HG02678 (cell line): ENCODE data around the gene SPO11.
A peak's percentile ranks its signal among the peaks of the same experiment; 100 is the strongest.

Experiments
- ATAC-seq: cut with Tn5 transposase; IDR thresholded peaks from one replicate; pipeline ENCODE4 v1.9.1; 2021; ENCODE audit warnings: mild to moderate bottlenecking, moderate library complexity; ENCODE audit not compliant: unreplicated experiment

The SPO11 gene

DNA sequence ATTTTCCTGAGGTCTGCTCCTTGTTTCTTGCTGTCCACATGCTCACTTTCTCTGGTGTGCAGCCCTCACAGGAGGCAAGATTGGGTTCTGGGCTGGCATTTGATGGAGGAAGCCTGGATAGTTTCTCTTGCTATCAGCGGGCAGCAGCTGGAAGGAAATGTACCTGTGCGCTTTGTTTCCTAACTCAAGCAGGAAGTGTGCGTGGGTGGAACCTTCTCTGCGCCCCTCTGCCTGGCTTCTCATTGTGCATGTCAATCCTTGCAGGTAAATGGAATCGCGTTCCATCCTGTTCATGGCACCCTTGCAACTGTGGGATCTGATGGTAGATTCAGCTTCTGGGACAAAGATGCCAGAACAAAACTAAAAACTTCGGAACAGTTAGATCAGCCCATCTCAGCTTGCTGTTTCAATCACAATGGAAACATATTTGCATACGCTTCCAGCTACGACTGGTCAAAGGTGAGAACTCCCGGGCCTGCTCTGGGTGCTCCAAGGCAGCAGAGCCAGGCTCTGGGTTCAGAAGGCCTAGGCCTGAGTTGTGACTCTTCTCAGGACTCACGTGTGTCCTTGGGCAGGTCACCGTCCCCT, 44.8 kb downstream of the SPO11 start:
- no peak for ATAC-seq

- ATAC-seq: no peak
Observed at GRCh38 chr20:57374931-57375651, 45.5 kb downstream of the SPO11 start.

DNA sequence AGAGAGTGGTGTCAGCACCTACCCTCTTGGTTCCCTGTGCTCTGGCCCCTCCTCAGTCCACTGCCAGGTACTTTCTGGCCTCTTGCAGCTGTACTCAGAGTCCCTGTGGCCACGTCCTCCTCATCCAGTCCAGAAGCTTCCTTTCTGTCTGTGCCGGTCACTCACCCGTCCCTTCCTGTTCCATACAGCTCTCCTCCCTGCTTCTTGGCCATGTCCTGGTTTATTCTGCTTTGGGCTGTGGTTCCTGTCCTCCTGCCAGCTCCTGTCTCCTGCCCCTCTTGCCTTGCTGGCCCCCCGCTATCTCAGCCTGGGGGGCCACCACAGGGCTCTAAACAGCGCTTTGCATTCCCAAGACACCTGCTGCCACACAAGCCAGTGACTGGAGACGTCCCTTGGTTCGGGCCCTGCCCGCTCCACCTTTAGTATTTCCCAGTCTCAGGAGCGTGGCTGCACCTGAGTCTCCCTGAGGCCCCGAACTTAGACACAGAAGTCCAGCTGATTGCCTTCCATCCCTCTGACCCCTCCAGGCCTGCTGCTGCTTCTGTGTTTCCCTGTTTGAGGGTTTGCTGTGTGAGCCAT, 46.1 kb downstream of the SPO11 start:
- ATAC-seq: no peak

DNA sequence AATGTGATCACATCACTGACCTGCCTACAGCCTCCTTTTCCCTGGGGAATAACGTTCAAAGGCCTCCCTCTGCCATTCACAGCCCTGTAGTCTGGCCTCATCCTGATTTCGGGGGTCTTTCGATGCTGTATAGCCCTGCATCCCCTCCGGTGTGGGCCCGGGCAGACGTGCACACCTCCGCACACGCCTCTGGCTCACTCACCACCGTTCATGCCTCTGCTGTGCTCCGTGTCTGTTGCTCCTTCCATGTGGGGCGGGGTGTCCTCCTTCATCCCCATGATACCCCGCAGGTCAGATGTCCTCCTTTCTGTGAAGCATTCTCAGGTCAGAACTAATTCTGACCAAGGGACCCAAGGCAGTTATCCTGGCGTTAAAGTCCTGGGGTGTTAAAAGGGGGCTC, 47.7 kb downstream of the SPO11 start:
- no peak for ATAC-seq

- ATAC-seq: no peak
Observed at GRCh38 chr20:57378107-57378506, 48.5 kb downstream of the SPO11 start.

DNA sequence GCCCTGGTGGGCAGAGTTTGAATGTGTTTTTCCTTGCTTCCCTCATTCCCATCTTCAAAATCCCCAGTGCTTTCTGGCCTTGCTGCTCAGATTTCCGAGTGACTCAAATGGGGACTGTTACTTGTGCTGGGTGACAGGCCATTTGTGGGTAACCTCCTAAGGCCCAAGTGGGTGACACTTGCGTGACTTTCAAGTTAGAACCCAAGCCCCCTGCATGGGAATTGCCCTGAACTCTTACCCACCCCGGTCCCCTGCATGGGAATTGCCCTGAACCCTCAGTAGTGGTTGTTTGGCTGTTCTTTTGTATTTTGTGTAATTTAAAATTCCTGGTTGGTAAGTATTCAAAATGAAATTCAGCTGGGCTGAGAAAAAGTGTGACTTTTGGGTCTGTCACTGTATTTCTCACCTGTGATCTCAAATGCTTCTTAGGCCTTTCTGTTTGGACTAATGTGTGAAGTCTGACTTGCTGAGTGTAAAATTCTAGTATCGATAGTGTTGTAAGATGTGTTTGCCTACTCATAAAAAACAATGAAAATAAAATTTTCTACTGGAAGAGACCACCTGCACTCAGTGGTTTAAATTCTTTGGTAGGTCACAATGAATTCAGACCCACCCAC, 49.2 kb downstream of the SPO11 start:
- no peak for ATAC-seq

- no peak for ATAC-seq
Observed at GRCh38 chr20:57379263-57379647, 49.7 kb downstream of the SPO11 start.

- ATAC-seq: no peak
Observed at GRCh38 chr20:57380081-57380750, 50.6 kb downstream of the SPO11 start.

- no peak for ATAC-seq
Observed at GRCh38 chr20:57381596-57382503, 52.2 kb downstream of the SPO11 start.

DNA sequence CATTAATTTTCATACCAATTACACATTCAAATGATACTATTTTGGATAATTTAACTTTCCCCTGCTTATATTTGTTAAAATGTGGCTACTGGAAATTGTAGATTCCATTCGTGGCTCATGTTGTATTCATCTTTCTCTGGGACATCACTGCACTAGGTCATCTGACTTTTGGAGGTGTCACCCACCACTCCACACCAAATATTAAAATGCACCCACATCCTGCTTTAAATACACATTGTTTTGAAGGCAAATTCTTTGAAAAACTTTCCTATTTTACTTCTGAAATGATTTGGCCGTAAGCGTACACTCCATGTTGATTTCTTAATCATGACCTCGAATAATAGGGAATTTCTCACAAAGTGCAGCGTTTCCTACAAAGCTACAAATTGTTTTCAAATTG, 52.9 kb downstream of the SPO11 start:
- ATAC-seq: no peak

- ATAC-seq: no peak
Observed at GRCh38 chr20:57383447-57384347, 54.1 kb downstream of the SPO11 start.

DNA sequence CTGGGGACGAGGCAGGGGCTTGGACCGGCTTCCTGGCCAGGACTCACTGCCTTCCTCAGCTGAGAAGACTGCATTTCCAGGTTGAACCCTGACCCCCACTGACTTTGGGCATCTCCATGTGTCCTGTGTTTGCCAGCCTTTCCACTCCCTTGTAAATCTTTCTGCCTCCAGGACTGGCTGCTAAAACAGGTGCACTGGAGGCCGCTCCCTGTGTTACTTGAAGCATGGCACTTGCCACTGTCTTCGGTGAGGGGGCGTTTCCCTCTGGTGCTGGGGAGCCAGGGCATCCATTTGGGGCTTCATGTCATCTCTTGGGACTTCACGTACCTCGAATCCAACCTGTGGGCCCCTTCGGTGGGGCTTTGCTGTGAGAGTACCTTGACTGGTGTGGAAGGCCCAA, 54.9 kb downstream of the SPO11 start:
- ATAC-seq: no peak

- no peak for ATAC-seq
Observed at GRCh38 chr20:57384953-57385761, 55.6 kb downstream of the SPO11 start.

GRCh38 chr20:57385940-57386339, 56.3 kb downstream of the SPO11 start:
- ATAC-seq: no peak

DNA sequence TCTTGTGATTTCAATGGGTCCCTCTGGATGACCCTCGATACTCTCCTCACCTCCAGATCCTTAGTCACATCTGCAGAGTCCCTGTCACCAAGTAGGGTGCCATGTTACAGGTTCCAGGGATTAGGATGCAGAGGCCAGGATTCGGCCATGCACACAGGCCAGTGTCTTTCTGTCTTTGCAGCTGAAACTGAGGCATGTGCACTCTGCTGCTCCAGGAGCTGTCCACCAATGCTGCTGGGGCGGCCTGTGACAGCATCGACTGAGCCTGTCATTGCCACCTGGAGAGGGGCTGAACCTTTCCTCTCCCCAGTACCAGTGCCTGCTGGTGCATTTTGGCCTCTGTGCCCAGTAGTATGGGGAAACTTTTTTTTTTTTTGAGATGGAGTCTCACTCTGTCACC, 57.2 kb downstream of the SPO11 start:
- no peak for ATAC-seq

GRCh38 chr20:57387463-57387862, 57.9 kb downstream of the SPO11 start:
- no peak for ATAC-seq

DNA sequence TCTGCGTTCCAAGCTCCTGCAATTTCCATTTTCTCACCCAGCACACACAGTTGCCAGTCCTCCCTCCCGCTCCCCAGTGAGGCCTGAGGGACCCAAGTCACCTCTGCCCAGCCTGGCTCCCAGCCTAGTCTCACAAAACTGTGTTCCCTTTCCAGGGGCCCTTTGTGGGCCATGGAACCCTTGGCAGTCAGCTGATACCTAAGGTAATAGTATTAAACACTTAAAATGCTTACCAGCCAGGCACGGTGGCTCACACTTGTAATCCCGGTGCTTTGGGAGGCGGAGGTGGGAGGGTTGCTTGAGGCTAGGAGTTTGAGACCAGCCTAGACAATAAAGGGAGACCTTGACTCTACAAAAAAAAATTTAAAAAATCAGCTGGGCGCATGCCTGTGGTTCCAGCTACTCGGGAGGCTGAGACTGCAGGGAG, 58.4 kb downstream of the SPO11 start:
- ATAC-seq: no peak

GRCh38 chr20:57388953-57389694, 59.5 kb downstream of the SPO11 start:
- ATAC-seq: peak; percentile 34
